Calu3 (cell line): Measurements from ENCODE around the gene FMN1. TPM values are rescaled to one million over a fixed set of nuclear protein-coding genes. Genes with fewer than 3 reads are reported as not detected.

ENCODE experiments used
- BruUV-seq: library from RNA; stranded (reverse); fragments of 400-500 nt; replicated peaks from 2 replicates; lab custom pipeline; 2021; lab: Mats Ljungman, UMichigan
- CTCF ChIA-PET: fragments of 300-600 bp; sonication (Branson Sonifier 250); formaldehyde crosslinking; loops from one replicate; lab custom pipeline; 2022; ENCODE audit warnings: antibody characterized with exemption; lab: Charles Lee
- DNase-seq: peaks from one replicate; pipeline ENCODE4 v3.0.0; 2022
- H3K27ac Mint-ChIP-seq: one replicate; pipeline ENCODE4 v1.8.0; 2022; ENCODE audit warnings: mixed read lengths; ENCODE audit not compliant: unreplicated experiment
- H3K27me3 Mint-ChIP-seq: one replicate; pipeline ENCODE4 v1.8.0; 2022; ENCODE audit warnings: mixed read lengths; ENCODE audit not compliant: unreplicated experiment
- H3K36me3 Mint-ChIP-seq: one replicate; pipeline ENCODE4 v1.8.0; 2022; ENCODE audit warnings: mild to moderate bottlenecking, moderate library complexity, mixed read lengths; ENCODE audit not compliant: insufficient read depth, unreplicated experiment
- H3K4me1 Mint-ChIP-seq: one replicate; pipeline ENCODE4 v1.8.0; 2022; ENCODE audit warnings: mild to moderate bottlenecking, low read depth, mixed read lengths; ENCODE audit not compliant: unreplicated experiment
- H3K4me3 Mint-ChIP-seq: one replicate; pipeline ENCODE4 v1.8.0; 2022; ENCODE audit warnings: mild to moderate bottlenecking, low read depth, moderate library complexity, mixed read lengths; ENCODE audit not compliant: unreplicated experiment
- H3K9me3 Mint-ChIP-seq: one replicate; pipeline ENCODE4 v1.8.0; 2022; ENCODE audit warnings: low read depth, mixed read lengths; ENCODE audit not compliant: unreplicated experiment
- CTCF ChIP-seq: fragments of 200-600 bp; IDR thresholded peaks from one replicate; pipeline ENCODE4 v1.8.0; 2022; ENCODE audit warnings: antibody characterized with exemption; ENCODE audit not compliant: unreplicated experiment
- intact Hi-C: fragments of 100-400 bp; cut with micrococcal nuclease; formaldehyde crosslinking; loops from one replicate; pipeline ENCODE4 v1.10.0; 2022; ENCODE audit not compliant: unreplicated experiment
- total RNA-seq: library from RNA; stranded (reverse); gene quantifications from 2 replicates; pipeline ENCODE4 v1.2.3, GENCODE V29; 2022

FMN1 gene
- total RNA-seq, 1 experiment from 2014 or later, result 7.1 TPM

- H3K27ac Mint-ChIP-seq, result no peak overlapping the region
- no peak for DNase-seq
- no peak for TF ChIP-seq CTCF
- no peaks in the 10 kb centered on the region for H3K9me3 Mint-ChIP-seq
- no peaks in the 10 kb centered on the region for H3K36me3 Mint-ChIP-seq
- CTCF ChIA-PET, result no interaction called here
- H3K4me1 Mint-ChIP-seq, result no peaks in the 10 kb centered on the region
- intact Hi-C loops, result no loop called here
- no TSS peak for BruUV-seq
- H3K4me3 Mint-ChIP-seq, result no peak overlapping the region
- H3K27me3 Mint-ChIP-seq, result no peaks in the 10 kb centered on the region
Measured at GRCh38 chr15:32833379-32833821, 361.1 kb downstream of the FMN1 start.

- Mint-ChIP-seq H3K4me3 (no peak overlapping the region), H3K9me3 (no peaks in the 10 kb centered on the region), H3K27ac (no peak overlapping the region), H3K27me3 (no peaks in the 10 kb centered on the region), H3K36me3 (no peaks in the 10 kb centered on the region), H3K4me1 (no peaks in the 10 kb centered on the region)
- no TSS peak for BruUV-seq
- CTCF ChIA-PET, result no interaction called here
- no peak for TF ChIP-seq CTCF
- DNase-seq, result no peak
- intact Hi-C loops, result no loop called here
Measured at GRCh38 chr15:32831485-32831884, 363.0 kb downstream of the FMN1 start.

DNA sequence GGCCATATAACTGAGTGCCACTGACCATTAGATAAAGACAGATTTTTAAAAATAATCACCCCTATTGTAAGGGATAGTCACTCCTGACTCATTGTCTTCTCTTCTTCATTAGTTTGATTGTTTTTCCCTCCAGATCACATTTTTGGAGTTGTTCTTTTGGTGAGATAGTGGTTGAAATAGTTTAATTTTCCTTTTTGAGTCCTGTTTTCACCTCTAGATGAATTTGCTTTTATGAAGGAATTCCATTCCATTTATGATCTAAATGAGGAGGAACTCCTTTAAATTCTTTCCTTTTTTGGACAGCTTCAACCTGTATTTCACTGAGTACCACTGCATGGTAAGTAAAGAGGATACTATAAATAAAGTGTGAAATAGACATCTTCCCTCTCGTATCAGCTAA is 364.3 kb downstream of the FMN1 start:
- Mint-ChIP-seq H3K4me3 (no peak overlapping the region), H3K27me3 (no peaks in the 10 kb centered on the region), H3K36me3 (no peaks in the 10 kb centered on the region), H3K9me3 (no peaks in the 10 kb centered on the region), H3K27ac (no peak overlapping the region), H3K4me1 (peaks cover 4% of the 10 kb centered on the region)
- no peak for TF ChIP-seq CTCF
- no TSS peak for BruUV-seq
- no peak for DNase-seq
- intact Hi-C loops, result no loop called here
- CTCF ChIA-PET, result no interaction called here

GRCh38 chr15:32829436-32829835 is 365.1 kb downstream of the FMN1 start:
- Mint-ChIP-seq H3K36me3 (no peaks in the 10 kb centered on the region), H3K4me1 (peaks cover 12% of the 10 kb centered on the region), H3K4me3 (no peak overlapping the region), H3K27me3 (no peaks in the 10 kb centered on the region), H3K27ac (no peak overlapping the region), H3K9me3 (no peaks in the 10 kb centered on the region)
- BruUV-seq, result no TSS peak
- TF ChIP-seq CTCF, result no peak
- intact Hi-C loops, result no loop called here
- no peak for DNase-seq
- CTCF ChIA-PET, result no interaction called here
